ENCODE results near the gene MYH3.

Gene MYH3

GRCh38 chr17:10633738-10634379 is 23.2 kb downstream of the MYH3 start:
- TF ChIP-seq CTCF (IDR thresholded peaks at IDR 0.05; ENCODE audit: control insufficient read depth, extremely low read depth, insufficient read depth), result no peak
- no peak for DNase-seq (ENCODE audit: low read depth)
- H3K4me3 ChIP-seq (ENCODE audit: low read depth, low read length), result no peak overlapping the region

GRCh38 chr17:10631701-10632100 is 25.4 kb downstream of the MYH3 start:
- TF ChIP-seq CTCF (IDR thresholded peaks at IDR 0.05; ENCODE audit: control insufficient read depth, extremely low read depth, insufficient read depth), result no peak
- H3K4me3 ChIP-seq (ENCODE audit: low read depth, low read length), result no peak overlapping the region
- DNase-seq (ENCODE audit: low read depth), result no peak

GRCh38 chr17:10631048-10631700 is 25.9 kb downstream of the MYH3 start:
- DNase-seq (ENCODE audit: low read depth), result no peak
- H3K4me3 ChIP-seq (ENCODE audit: low read depth, low read length), result no peak overlapping the region
- TF ChIP-seq CTCF (IDR thresholded peaks at IDR 0.05; ENCODE audit: control insufficient read depth, extremely low read depth, insufficient read depth), result peak; percentile 83

GRCh38 chr17:10629706-10630105 is 27.4 kb downstream of the MYH3 start:
- no peak overlapping the region for H3K4me3 ChIP-seq (ENCODE audit: low read depth, low read length)
- DNase-seq (ENCODE audit: low read depth), result no peak
- no peak for TF ChIP-seq CTCF (IDR thresholded peaks at IDR 0.05; ENCODE audit: control insufficient read depth, extremely low read depth, insufficient read depth)

- no peak for DNase-seq (ENCODE audit: low read depth)
- 0 out of 2 replicates have a peak, but pooled peaks have one; percentile 7 for TF ChIP-seq CTCF (IDR thresholded peaks at IDR 0.05; ENCODE audit: control insufficient read depth, extremely low read depth, insufficient read depth)
Observed at GRCh38 chr17:10628756-10629155, 28.4 kb downstream of the MYH3 start.

GRCh38 chr17:10626390-10626789 is 30.7 kb downstream of the MYH3 start:
- DNase-seq (ENCODE audit: low read depth), result no peak
- H3K4me3 ChIP-seq (ENCODE audit: low read depth, low read length), result no peak overlapping the region
- no peak for TF ChIP-seq CTCF (IDR thresholded peaks at IDR 0.05; ENCODE audit: control insufficient read depth, extremely low read depth, insufficient read depth)

More at GRCh38 chr17:10628756-10629155, 28.4 kb downstream of the MYH3 start:
- H3K4me3 ChIP-seq (ENCODE audit: low read depth, low read length), result no peak overlapping the region
